IMR-90 (cell line): Measurements from ENCODE around the gene RPGRIP1L. TPM values are rescaled to one million over a fixed set of nuclear protein-coding genes. Genes with fewer than 3 reads are reported as not detected.

Experiments
- BHLHE40 ChIP-seq: fragments of 150-350 bp; IDR thresholded peaks from 2 replicates; pipeline ENCODE4 v1.6.1; 2016; ENCODE audit warnings: mild to moderate bottlenecking, low read depth, low read length
- MAZ ChIP-seq: IDR thresholded peaks from 2 replicates; pipeline ENCODE4 v1.6.1; 2012; ENCODE audit warnings: low read depth, mild to moderate bottlenecking, low read length, improper control_type of control experiment, moderate library complexity, borderline replicate concordance
- POLR2A ChIP-seq: IDR thresholded peaks from 2 replicates; pipeline ENCODE4 v1.6.1; 2012; ENCODE audit warnings: mild to moderate bottlenecking, low read depth, low read length
- polyA plus RNA-seq, 3 experiments: library from polyadenylated mRNA; depleted of rRNA; stranded (reverse); fragments of >200 nt; gene quantifications; 2 replicates each; pipeline ENCODE4 v1.2.3, GENCODE V29; 2012; ENCODE audit warnings: low replicate concordance in 1 of 3
- total RNA-seq: library from RNA; depleted of rRNA; stranded (reverse); fragments of >200 nt; gene quantifications from 2 replicates; pipeline ENCODE4 v1.2.3, GENCODE V29; 2012; rRNA removed

Gene RPGRIP1L
- total and polyA plus RNA-seq, 2 of the 4 experiments (the other 2 are of a cell fraction) = 7.3 to 10.4 TPM

- no peak for TF ChIP-seq MAZ
- 0 out of 2 replicates have a peak, but pooled peaks have one; percentile 33 for TF ChIP-seq POLR2A
- TF ChIP-seq BHLHE40 = peak; percentile 100
Observed at GRCh38 chr16:53549970-53550690, 153.5 kb downstream of the RPGRIP1L start (continued).

Other genes starting within 250 kb of the RPGRIP1L start
- gene AKTIP, start 200.7 kb downstream of the RPGRIP1L start, total RNA-seq = 18.9 and 19.9 TPM in 2 replicates
- gene AKTIP, start 200.7 kb downstream of the RPGRIP1L start, polyA plus RNA-seq (2012; rRNA removed) = 14.0 and 17.7 TPM in 2 replicates
- gene FTO, start 297 bp upstream of the RPGRIP1L start, total RNA-seq = 121 and 132 TPM in 2 replicates
- gene FTO, start 297 bp upstream of the RPGRIP1L start, polyA plus RNA-seq (2012; rRNA removed) = 57.4 and 70.3 TPM in 2 replicates